ENCODE data around the gene GARS1. TPM values are rescaled to one million over a fixed set of nuclear protein-coding genes. Genes with fewer than 3 reads are reported as not detected.

The GARS1 gene
- total RNA-seq, 1 donor from 2014 or later, result 154 TPM

GRCh38 chr7:30647589-30648364 is 53.1 kb downstream of the GARS1 start:
- no peak overlapping the region for H3K4me3 ChIP-seq (ENCODE audit: low read depth, low read length)
- TF ChIP-seq, protein P1, sequence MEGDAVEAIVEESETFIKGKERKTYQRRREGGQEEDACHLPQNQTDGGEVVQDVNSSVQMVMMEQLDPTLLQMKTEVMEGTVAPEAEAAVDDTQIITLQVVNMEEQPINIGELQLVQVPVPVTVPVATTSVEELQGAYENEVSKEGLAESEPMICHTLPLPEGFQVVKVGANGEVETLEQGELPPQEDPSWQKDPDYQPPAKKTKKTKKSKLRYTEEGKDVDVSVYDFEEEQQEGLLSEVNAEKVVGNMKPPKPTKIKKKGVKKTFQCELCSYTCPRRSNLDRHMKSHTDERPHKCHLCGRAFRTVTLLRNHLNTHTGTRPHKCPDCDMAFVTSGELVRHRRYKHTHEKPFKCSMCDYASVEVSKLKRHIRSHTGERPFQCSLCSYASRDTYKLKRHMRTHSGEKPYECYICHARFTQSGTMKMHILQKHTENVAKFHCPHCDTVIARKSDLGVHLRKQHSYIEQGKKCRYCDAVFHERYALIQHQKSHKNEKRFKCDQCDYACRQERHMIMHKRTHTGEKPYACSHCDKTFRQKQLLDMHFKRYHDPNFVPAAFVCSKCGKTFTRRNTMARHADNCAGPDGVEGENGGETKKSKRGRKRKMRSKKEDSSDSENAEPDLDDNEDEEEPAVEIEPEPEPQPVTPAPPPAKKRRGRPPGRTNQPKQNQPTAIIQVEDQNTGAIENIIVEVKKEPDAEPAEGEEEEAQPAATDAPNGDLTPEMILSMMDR (conservative IDR thresholded peaks at IDR 0.05; ENCODE audit: low read depth, low read length), result no peak
- no peak for DNase-seq (ENCODE audit: low read depth)

- TF ChIP-seq, protein P1 (conservative IDR thresholded peaks at IDR 0.05; ENCODE audit: low read depth, low read length), result no peak
- no peak for DNase-seq (ENCODE audit: low read depth)
These were observed 54.3 kb downstream of the GARS1 start for GRCh38 chr7:30648744-30649540.

DNA sequence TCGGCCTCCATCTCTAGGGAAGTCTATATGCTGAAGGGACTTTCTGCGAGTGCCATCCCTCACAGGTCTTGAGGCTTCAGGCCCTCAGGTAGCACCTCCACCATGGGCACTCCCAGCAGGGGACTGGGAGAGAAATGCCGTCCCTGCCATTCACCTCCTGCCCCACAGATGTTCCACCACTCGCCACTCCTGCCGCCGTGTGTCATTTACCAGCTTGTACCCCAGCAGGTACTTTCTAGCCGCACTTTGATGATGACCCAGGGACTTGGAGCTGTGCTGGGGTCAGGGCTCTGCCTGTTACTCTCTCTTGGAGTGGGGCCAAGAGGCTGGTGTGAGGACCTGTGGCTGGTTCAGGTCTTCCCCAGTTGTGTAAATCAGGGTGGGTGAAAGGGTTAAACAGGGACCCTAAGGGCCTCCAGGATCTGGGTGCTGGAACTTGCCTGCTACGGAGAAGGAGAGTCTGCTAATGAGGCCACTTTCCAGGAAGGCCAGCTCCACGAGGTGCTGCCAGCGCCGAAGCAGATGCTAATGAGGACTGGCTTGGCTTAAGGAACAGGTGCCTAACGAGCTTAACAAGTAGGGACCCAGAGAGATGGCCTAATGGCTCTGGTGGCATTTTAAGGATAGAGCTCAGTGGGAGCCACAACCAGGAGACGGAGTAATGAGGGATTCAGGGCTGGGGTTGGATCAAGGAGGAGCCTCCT is 55.2 kb downstream of the GARS1 start:
- TF ChIP-seq, protein P1 (conservative IDR thresholded peaks at IDR 0.05; ENCODE audit: low read depth, low read length), result no peak

More at GRCh38 chr7:30648744-30649540, 54.3 kb downstream of the GARS1 start:
- no peak overlapping the region for H3K4me3 ChIP-seq (ENCODE audit: low read depth, low read length)

DNA sequence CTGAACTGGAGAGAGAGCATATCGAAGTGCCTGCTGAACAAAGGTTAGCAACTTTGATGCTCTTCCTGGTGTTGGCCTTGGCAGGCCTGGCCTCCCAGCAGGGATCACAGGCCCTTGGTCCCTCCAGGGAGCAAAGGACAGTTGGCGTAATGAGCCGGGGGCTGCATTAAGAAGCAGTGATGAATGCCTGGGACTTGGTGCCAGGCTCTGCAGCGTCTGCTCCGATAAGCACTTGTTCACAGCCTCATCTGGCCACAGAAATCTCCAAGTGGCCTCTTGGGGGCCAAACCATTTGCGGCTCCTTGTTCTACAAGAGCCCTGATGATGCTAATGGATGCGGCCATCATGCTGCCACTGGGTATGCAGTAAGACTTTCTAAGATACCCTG is 55.7 kb downstream of the GARS1 start:
- TF ChIP-seq, protein P1 (conservative IDR thresholded peaks at IDR 0.05; ENCODE audit: low read depth, low read length), result no peak
- no peak for DNase-seq (ENCODE audit: low read depth)
- no peak overlapping the region for H3K4me3 ChIP-seq (ENCODE audit: low read depth, low read length)

More for the DNA sequence above, 55.2 kb downstream of the GARS1 start:
- no peak overlapping the region for H3K4me3 ChIP-seq (ENCODE audit: low read depth, low read length)
- DNase-seq (ENCODE audit: low read depth), result no peak

DNA sequence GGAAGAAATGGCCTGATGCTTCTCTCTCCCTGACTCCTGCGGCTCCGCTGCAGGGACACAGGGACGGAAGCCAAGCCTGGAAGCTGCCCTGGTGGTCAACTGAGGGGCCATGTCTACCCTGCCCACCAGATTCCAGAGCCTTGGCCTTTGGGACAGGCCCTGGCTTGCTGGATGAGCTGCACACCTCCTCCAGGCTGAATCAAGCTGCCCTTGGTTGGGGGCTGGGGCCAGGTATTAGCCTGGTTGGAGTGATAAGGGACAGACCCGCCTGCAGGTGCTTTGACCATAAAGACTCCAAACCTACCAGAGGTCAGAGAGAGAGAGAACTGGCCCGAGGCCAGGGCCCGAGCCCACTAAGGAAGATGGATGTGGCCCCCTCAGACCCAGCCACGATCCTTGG is 57.5 kb downstream of the GARS1 start:
- no peak overlapping the region for H3K4me3 ChIP-seq (ENCODE audit: low read depth, low read length)
- DNase-seq (ENCODE audit: low read depth), result no peak
- TF ChIP-seq, protein P1 (conservative IDR thresholded peaks at IDR 0.05; ENCODE audit: low read depth, low read length), result no peak

DNA sequence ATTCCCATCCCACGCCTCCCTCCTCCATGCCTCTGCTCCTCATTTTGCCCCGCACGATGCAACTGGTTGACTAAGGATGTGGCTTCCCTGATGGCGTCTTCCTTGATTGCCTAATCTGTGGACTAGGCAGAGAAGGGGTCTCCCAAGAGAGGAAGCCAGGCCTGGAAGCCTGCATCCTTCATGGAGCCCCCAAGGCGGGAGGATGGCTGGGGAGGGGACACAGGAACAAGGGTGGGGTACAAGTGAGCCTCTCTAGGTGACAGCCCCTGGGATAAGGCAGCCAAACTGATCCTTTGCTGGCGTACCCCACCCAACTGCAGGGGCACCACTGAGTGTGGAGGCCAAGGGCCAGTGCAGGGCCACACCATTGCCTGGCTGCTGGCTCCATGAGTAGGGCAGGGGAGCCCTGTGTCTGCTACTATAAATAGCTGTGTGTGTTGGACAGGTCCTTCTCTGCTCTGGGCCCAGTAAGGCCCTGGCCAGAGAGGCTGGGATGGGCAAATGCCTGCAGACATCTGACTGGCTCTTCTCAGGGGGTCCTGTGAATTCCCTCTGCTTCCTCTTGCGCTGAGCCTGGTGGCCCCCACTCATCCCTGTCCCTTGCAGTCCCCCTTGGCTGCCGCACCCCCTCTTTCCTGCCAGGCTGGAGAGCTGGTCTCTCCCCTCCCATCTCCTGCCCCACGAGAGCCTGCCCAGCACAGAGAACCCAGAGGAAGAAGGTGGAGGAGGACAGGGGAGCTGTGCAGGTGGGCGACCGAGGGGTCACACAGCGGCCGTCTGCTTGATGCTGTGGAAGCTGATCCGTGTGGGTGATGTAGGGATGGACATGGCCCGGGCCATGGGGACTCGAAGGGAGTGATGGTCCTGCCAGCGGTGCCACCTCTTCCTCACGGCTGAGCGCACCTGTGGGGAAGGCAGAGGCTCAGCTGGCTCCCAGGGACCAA is 58.3 kb downstream of the GARS1 start:
- no peak overlapping the region for H3K4me3 ChIP-seq (ENCODE audit: low read depth, low read length)
- TF ChIP-seq, protein P1 (conservative IDR thresholded peaks at IDR 0.05; ENCODE audit: low read depth, low read length), result no peak
- no peak for DNase-seq (ENCODE audit: low read depth)
